ENCODE results near the gene IRF7. TPM values are rescaled to one million over a fixed set of nuclear protein-coding genes. Genes with fewer than 3 reads are reported as not detected.

Gene IRF7
- total RNA-seq, 1 experiment from 2014 or later = 23.2 TPM

- in situ Hi-C loops (cut with HindIII; ENCODE audit: low pct_unique_long_range_greater_than_20kb, low sequenced_read_pairs) = no loop called here
- no peak for DNase-seq (ENCODE audit: low read depth)
These were observed 9.2 kb upstream of the IRF7 start, which contains the start of gene CDHR5 for GRCh38 chr11:624705-625635. Gene CDHR5, minus strand, starts transcription at chr11:624955. Its CDS starts 53 bp downstream, at chr11:624902.

- no peak for DNase-seq (ENCODE audit: low read depth)
- in situ Hi-C loops (cut with HindIII; ENCODE audit: low pct_unique_long_range_greater_than_20kb, low sequenced_read_pairs) = no loop called here
These were observed 8.4 kb upstream of the IRF7 start for GRCh38 chr11:623999-624704.

GRCh38 chr11:623349-623869 is 7.7 kb upstream of the IRF7 start:
- in situ Hi-C loops (cut with HindIII; ENCODE audit: low pct_unique_long_range_greater_than_20kb, low sequenced_read_pairs) = no loop called here
- DNase-seq (ENCODE audit: low read depth) = no peak

GRCh38 chr11:621838-622237 is 6.1 kb upstream of the IRF7 start:
- no peak for DNase-seq (ENCODE audit: low read depth)
- in situ Hi-C loops (cut with HindIII; ENCODE audit: low pct_unique_long_range_greater_than_20kb, low sequenced_read_pairs) = no loop called here

- no peak for DNase-seq (ENCODE audit: low read depth)
- in situ Hi-C loops (cut with HindIII; ENCODE audit: low pct_unique_long_range_greater_than_20kb, low sequenced_read_pairs) = no loop called here
These were observed 5.4 kb upstream of the IRF7 start for GRCh38 chr11:620935-621814.

GRCh38 chr11:620201-620600 is 4.5 kb upstream of the IRF7 start:
- DNase-seq (ENCODE audit: low read depth) = no peak
- in situ Hi-C loops (cut with HindIII; ENCODE audit: low pct_unique_long_range_greater_than_20kb, low sequenced_read_pairs) = no loop called here

GRCh38 chr11:619628-620050 is 3.9 kb upstream of the IRF7 start:
- no peak for DNase-seq (ENCODE audit: low read depth)
- in situ Hi-C loops (cut with HindIII; ENCODE audit: low pct_unique_long_range_greater_than_20kb, low sequenced_read_pairs) = no loop called here

GRCh38 chr11:618856-619627 is 3.3 kb upstream of the IRF7 start:
- no peak for DNase-seq (ENCODE audit: low read depth)
- in situ Hi-C loops (cut with HindIII; ENCODE audit: low pct_unique_long_range_greater_than_20kb, low sequenced_read_pairs) = no loop called here

GRCh38 chr11:617912-618682 is 2.3 kb upstream of the IRF7 start:
- in situ Hi-C loops (cut with HindIII; ENCODE audit: low pct_unique_long_range_greater_than_20kb, low sequenced_read_pairs) = no loop called here
- DNase-seq (ENCODE audit: low read depth) = no peak

- in situ Hi-C loops (cut with HindIII; ENCODE audit: low pct_unique_long_range_greater_than_20kb, low sequenced_read_pairs) = no loop called here
- DNase-seq (ENCODE audit: low read depth) = no peak
These were observed 1.6 kb upstream of the IRF7 start for GRCh38 chr11:617199-617911.

GRCh38 chr11:616320-617198 is 809 bp upstream of the IRF7 start:
- in situ Hi-C loops (cut with HindIII; ENCODE audit: low pct_unique_long_range_greater_than_20kb, low sequenced_read_pairs) = no loop called here
- DNase-seq (ENCODE audit: low read depth) = no peak

GRCh38 chr11:614623-615503 is 887 bp downstream of the IRF7 start:
- in situ Hi-C loops (cut with HindIII; ENCODE audit: low pct_unique_long_range_greater_than_20kb, low sequenced_read_pairs) = no loop called here
- DNase-seq (ENCODE audit: low read depth) = no peak

GRCh38 chr11:614021-614622 is 1.6 kb downstream of the IRF7 start:
- in situ Hi-C loops (cut with HindIII; ENCODE audit: low pct_unique_long_range_greater_than_20kb, low sequenced_read_pairs) = no loop called here
- no peak for DNase-seq (ENCODE audit: low read depth)

GRCh38 chr11:613369-613968 is 2.3 kb downstream of the IRF7 start:
- in situ Hi-C loops (cut with HindIII; ENCODE audit: low pct_unique_long_range_greater_than_20kb, low sequenced_read_pairs) = no loop called here
- DNase-seq (ENCODE audit: low read depth) = peak; percentile 29
